HEK293T (cell line): Measurements from ENCODE around the gene TNFAIP2.

Experiments used
- CTCF ChIA-PET: fragments of 350-600 bp; formaldehyde crosslinking; extraction: SDS; loops from one replicate; lab custom pipeline; 2021; ENCODE audit warnings: antibody characterized with exemption, inconsistent platforms; lab: Yijun Ruan, JAX
- POLR2A ChIA-PET: fragments of 350-600 bp; formaldehyde crosslinking; extraction: SDS; loops from one replicate; lab custom pipeline; 2020; ENCODE audit warnings: antibody characterized with exemption, inconsistent platforms; lab: Yijun Ruan, JAX
- DNase-seq: peaks from one replicate; pipeline ENCODE4 v3.0.0; 2012; ENCODE audit warnings: mixed read lengths; ENCODE audit errors: extremely low spot score
- ARNT ChIP-seq: fragments of 450-650 bp; IDR thresholded peaks from 2 replicates; pipeline ENCODE4 v1.6.1; 2017; ENCODE audit warnings: mild to moderate bottlenecking
- BHLHE40 ChIP-seq: fragments of 450-650 bp; IDR thresholded peaks from 2 replicates; pipeline ENCODE4 v1.6.1; 2016; ENCODE audit warnings: mild to moderate bottlenecking, moderate library complexity, borderline replicate concordance
- CTBP1 ChIP-seq: fragments of 450-650 bp; IDR thresholded peaks from 2 replicates; pipeline ENCODE4 v1.6.1; 2016; ENCODE audit warnings: borderline replicate concordance
- ELF4 ChIP-seq: fragments of 450-650 bp; IDR thresholded peaks from 2 replicates; pipeline ENCODE4 v1.6.1; 2017; ENCODE audit warnings: antibody characterized with exemption
- FOXA1 ChIP-seq: fragments of 450-650 bp; IDR thresholded peaks from 2 replicates; pipeline ENCODE4 v1.6.1; 2016; ENCODE audit warnings: mild to moderate bottlenecking
- FOXK2 ChIP-seq: fragments of 450-650 bp; IDR thresholded peaks from 2 replicates; pipeline ENCODE4 v1.6.1; 2016; ENCODE audit warnings: mild to moderate bottlenecking
- FOXM1 ChIP-seq: fragments of 450-650 bp; IDR thresholded peaks from 2 replicates; pipeline ENCODE4 v1.6.1; 2017; ENCODE audit warnings: mild to moderate bottlenecking, borderline replicate concordance
- HDGF ChIP-seq: fragments of 450-650 bp; IDR thresholded peaks from 2 replicates; pipeline ENCODE4 v1.6.1; 2017; ENCODE audit warnings: antibody characterized with exemption, borderline replicate concordance
- L3MBTL2 ChIP-seq: fragments of 450-650 bp; conservative IDR thresholded peaks from 2 replicates; pipeline ENCODE4 v1.6.1; 2016; ENCODE audit warnings: mild to moderate bottlenecking
- LEF1 ChIP-seq: fragments of 450-650 bp; IDR thresholded peaks from 2 replicates; pipeline ENCODE4 v1.6.1; 2017; ENCODE audit warnings: mild to moderate bottlenecking, borderline replicate concordance
- NFRKB ChIP-seq: fragments of 450-650 bp; IDR thresholded peaks from 2 replicates; pipeline ENCODE4 v1.6.1; 2016; ENCODE audit warnings: mild to moderate bottlenecking, moderate library complexity
- SP1 ChIP-seq: fragments of 450-650 bp; IDR thresholded peaks from 2 replicates; pipeline ENCODE4 v1.6.1; 2017
- SUZ12 ChIP-seq: fragments of 450-650 bp; IDR thresholded peaks from 2 replicates; pipeline ENCODE4 v1.6.1; 2016; ENCODE audit warnings: mild to moderate bottlenecking
- TARDBP ChIP-seq: fragments of 450-650 bp; IDR thresholded peaks from 2 replicates; pipeline ENCODE4 v1.6.1; 2016
- ZNF384 ChIP-seq: fragments of 450-650 bp; IDR thresholded peaks from 2 replicates; pipeline ENCODE4 v1.6.1; 2016
- TF ChIP-seq, protein P1 (sequence below): fragments of 450-650 bp; IDR thresholded peaks from 2 replicates; pipeline ENCODE4 v1.6.1; 2016

The TNFAIP2 gene

DNA sequence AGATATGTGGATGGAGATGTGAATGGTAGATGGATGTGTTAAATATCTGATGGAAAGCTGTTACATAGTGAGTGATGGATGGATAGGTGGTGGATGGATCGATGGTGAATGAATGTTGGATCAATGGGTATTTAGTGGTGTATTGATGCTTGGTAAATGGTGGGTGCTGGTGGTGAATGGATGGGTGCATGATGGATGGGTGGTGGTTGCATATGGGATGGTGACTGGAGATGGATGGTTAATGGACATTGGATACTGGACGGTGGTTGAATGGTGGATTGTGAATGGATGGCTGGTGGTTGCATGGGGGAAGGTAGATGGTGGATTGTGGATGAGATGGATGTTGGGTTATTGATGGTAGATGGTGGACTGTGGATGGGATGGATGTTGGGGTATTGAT lies 41.3 kb upstream of the TNFAIP2 start:
- POLR2A ChIA-PET = no interaction called here
- no peak for DNase-seq
- TF ChIP-seq CTBP1 (no peak), LEF1 (no peak), ARNT (no peak), FOXK2 (no peak), TARDBP (no peak), FOXA1 (no peak), L3MBTL2 (no peak), BHLHE40 (no peak), FOXM1 (no peak), HDGF (no peak), SP1 (no peak)
- CTCF ChIA-PET = no interaction called here

DNA sequence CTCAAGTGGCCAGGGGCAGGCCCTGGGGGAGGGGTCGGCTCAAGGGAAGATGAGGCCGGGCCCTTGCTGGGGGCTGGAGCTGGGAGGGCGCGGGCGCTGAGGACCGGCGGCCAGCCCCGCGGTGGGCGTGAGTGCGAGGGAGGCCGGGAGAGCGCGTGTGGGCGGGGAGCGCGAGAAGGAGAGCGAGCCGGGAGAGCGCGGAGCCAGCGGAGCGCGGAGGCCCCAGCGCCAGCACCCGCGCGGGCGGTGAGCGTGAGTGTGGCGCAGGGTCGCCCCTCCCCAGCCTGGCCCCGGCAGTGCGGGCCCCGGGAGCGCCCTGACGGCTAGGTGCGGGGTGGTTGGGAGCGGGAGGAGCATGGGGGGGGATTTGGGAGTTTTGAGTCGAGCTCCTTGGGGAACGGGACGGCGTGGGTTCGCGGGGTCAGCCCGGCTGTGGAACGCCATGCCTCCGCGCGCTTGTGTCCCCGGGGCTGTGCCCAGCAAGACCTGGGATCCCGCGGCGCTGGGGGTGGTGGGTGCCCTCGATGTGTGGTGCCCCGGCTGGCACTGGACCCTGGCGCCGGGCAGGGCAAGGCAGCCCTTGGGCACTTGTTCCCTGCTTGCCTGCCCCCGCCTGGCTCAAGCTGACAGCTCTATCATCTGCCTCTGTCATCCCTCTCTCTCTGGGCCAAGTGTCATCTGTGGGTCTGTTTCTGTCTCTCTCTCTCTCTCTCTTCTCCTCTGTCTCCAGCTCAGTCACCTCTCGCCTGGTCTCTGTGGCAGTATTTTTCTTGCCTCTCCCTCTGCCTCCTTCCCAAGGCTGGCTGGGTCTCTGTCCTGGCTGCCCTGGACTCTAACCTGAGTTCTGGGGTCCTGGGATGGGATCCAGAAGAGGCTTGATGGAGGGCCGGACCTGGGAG lies 39.0 kb upstream of the TNFAIP2 start, which contains the start of gene LBHD2:
Gene LBHD2 (plus strand): TSS at position 190 of the 899 bp plus-strand sequence. CDS start 1,803 bp downstream, outside the sequence.
- CTCF ChIA-PET = no interaction called here
- no peak for TF ChIP-seq FOXK2
- TF ChIP-seq ARNT = no peak
- TF ChIP-seq NFRKB = no peak
- TF ChIP-seq ELF4 = no peak
- TF ChIP-seq BHLHE40 = no peak
- TF ChIP-seq ZNF384 = no peak
- no peak for TF ChIP-seq L3MBTL2
- no peak for TF ChIP-seq TARDBP
- TF ChIP-seq LEF1 = no peak
- no peak for TF ChIP-seq FOXM1
- no peak for TF ChIP-seq CTBP1
- TF ChIP-seq FOXA1 = no peak
- TF ChIP-seq SUZ12 = no peak
- TF ChIP-seq HDGF = no peak
- TF ChIP-seq, protein P1, sequence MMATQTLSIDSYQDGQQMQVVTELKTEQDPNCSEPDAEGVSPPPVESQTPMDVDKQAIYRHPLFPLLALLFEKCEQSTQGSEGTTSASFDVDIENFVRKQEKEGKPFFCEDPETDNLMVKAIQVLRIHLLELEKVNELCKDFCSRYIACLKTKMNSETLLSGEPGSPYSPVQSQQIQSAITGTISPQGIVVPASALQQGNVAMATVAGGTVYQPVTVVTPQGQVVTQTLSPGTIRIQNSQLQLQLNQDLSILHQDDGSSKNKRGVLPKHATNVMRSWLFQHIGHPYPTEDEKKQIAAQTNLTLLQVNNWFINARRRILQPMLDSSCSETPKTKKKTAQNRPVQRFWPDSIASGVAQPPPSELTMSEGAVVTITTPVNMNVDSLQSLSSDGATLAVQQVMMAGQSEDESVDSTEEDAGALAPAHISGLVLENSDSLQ = no peak
- no peak for TF ChIP-seq SP1
- POLR2A ChIA-PET = no interaction called here
- DNase-seq = no peak

DNA sequence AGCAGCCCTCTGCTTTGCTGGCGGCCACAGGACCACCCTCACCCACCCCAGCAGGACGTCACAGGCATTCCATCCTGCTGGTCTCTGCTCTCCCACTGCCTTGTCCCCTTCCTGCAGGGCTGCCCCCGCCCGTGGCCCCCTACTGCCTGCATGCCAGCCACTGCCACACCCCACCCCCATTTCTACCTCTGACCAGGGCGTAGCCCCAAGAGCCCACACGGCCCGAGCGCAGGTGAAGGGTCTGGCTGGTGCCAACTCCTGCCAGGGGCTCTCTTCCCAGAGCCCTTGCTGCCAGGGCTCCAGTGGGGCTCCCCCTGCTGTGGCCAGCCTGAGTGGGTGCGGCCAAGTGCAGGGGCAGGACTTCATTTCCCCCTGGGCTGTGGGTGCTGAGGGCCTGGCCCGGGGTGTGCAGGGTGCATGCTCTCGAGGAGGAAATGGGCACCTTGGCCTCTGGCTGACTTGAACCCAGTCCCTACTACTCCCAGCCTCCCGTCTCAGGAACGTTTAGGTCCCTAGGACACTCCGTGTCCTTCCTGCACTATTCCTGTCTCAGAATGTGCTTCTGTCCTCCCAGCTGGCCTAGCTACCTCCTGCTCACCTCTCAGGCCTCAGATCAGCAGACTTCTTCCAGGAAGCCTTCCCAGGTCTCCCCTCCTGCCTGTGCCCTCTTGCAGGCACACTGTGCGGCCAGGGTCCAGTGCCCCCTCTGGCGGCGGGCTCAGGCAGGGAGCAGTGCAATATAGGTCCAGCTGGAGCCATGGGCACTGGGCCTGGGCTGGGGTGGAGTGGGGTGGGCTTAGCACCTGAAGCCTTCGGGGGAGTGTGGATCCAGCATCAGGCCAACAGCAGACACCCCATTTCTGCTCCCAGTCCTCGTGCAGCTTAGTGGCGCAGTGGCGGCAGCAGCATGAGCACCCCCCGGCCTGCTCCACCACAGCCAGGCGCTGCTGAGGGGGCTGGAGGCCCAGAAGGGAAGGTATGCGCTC lies 37.9 kb upstream of the TNFAIP2 start:
- ChIA-PET POLR2A (no interaction called here), CTCF (no interaction called here)
- DNase-seq = no peak

DNA sequence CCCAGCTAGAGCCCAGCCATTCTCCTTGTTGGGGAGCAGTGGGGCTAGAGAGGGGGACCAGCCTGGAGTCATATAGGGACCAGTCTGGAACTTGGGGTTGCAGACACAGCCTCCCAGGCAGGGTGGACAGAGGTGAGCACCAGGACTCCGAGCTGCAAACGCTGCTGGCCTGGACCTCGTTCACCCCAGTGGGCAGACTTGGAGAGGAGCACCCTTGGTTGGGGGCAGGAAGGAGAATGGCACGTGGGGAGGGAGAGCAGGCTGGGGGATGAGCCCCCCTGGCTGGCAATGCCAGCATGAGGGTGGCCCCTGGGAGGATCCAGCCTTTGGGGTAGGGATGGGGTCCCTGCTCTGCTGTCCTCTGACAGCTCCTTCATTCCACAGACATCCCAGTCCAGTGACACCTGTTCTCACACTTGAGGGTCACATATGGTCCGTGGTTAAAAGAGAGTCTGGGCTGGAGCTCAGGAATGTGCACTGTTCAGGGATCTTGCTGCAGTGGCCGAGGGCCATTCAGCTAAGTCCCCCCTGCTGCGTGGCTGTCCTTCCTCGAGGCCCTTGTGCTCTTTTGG lies 36.4 kb upstream of the TNFAIP2 start:
- CTCF ChIA-PET = interaction anchor here (0.5 to 2.1 kb wide), 4 partner anchors 9 to 214 kb away, joined by 3 to 10 read pairs (median 4); no protein-coding TSS in a partner anchor
- DNase-seq = no peak

More for the DNA sequence above, 37.9 kb upstream of the TNFAIP2 start:
- TF ChIP-seq, protein P1 = no peak
- TF ChIP-seq ZNF384 (no peak), CTBP1 (no peak), NFRKB (no peak), TARDBP (no peak), ELF4 (no peak)

DNA sequence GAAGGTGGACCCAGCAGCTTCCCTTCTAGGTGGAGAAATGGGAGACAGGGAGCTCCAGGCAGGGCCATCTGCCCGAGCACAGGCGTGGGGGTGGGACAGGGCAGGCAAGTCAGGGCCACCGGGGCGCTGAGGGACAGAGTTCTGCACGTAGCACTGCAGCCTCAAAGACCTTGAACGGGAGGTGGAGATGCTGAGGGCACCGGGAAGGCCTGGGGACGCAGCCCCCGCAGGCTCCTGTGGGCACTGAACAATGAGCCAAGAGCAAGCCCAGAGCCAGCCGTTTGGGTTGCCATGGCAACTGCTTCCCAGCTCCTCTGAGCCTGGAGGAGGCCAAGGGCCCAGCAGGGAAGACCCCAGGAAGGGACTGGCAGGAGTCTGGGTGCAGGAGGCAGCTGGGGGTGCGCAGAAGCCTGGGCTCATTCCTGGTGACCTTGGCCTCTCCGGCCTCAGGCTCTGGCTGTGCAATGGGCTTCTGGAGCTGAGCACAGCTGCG lies 35.9 kb upstream of the TNFAIP2 start:
- TF ChIP-seq, protein P1 = no peak
- no peak for TF ChIP-seq LEF1
- no peak for TF ChIP-seq HDGF
- TF ChIP-seq ZNF384 = no peak
- no peak for TF ChIP-seq SP1
- no peak for TF ChIP-seq ARNT
- TF ChIP-seq FOXM1 = no peak
- ChIA-PET POLR2A (no interaction called here), CTCF (interaction anchor here (0.8 to 2.1 kb wide), 2 partner anchors 10 to 18 kb away, joined by 5 to 10 read pairs; no protein-coding TSS in a partner anchor)
- no peak for DNase-seq

More for the DNA sequence above, 36.4 kb upstream of the TNFAIP2 start:
- POLR2A ChIA-PET = no interaction called here
- TF ChIP-seq BHLHE40 (no peak), FOXK2 (no peak), TARDBP (no peak)
